ENCODE measurements around the gene OLR1. TPM values are rescaled to one million over a fixed set of nuclear protein-coding genes. Genes with fewer than 3 reads are reported as not detected.

OLR1 gene
- total RNA-seq, 1 donor from 2014 or later: 0.55 TPM

- Histone ChIP-seq H3K9me3 (replicated peaks) (no peaks in the 10 kb centered on the region), H3K4me3 (no peak overlapping the region), H3K27me3 (ENCODE audit: low read depth) (no peaks in the 10 kb centered on the region), H3K27ac (replicated peaks) (no peak overlapping the region), H3K36me3 (no peaks in the 10 kb centered on the region), H3K4me1 (peaks cover 16% of the 10 kb centered on the region)
- intact Hi-C loops (cut with micrococcal nuclease): no loop called here
- DNase-seq: no peak
- TF ChIP-seq, protein P1, sequence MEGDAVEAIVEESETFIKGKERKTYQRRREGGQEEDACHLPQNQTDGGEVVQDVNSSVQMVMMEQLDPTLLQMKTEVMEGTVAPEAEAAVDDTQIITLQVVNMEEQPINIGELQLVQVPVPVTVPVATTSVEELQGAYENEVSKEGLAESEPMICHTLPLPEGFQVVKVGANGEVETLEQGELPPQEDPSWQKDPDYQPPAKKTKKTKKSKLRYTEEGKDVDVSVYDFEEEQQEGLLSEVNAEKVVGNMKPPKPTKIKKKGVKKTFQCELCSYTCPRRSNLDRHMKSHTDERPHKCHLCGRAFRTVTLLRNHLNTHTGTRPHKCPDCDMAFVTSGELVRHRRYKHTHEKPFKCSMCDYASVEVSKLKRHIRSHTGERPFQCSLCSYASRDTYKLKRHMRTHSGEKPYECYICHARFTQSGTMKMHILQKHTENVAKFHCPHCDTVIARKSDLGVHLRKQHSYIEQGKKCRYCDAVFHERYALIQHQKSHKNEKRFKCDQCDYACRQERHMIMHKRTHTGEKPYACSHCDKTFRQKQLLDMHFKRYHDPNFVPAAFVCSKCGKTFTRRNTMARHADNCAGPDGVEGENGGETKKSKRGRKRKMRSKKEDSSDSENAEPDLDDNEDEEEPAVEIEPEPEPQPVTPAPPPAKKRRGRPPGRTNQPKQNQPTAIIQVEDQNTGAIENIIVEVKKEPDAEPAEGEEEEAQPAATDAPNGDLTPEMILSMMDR (IDR thresholded peaks at IDR 0.05; ENCODE audit: borderline replicate concordance): no peak
Observed at GRCh38 chr12:10131111-10131690, 40.7 kb downstream of the OLR1 start.

DNA sequence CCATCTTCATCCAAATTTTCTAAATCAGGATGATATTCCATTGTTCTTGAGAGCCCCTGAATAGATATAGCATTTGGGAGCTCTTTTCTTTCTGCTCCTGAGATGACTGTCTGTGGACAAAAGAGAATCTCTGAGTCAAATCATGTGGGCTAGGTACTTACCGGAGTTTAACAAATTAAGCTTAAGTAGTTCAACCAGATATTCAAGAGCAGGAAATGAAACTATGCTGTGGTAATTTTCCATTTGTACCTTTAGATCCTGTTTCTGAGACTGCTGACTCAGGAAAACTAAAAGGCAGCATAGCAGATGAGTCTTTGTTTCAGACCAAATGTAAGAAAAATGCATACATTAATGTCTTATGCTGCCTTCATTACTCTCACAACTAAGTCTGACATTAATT is 41.9 kb downstream of the OLR1 start, which contains the start of gene CLEC7A:
TSS of gene CLEC7A (minus strand) at position 158 of the 400 bp plus-strand sequence. CDS start at position 41, 117 bp downstream.
- Histone ChIP-seq H3K9me3 (replicated peaks) (no peaks in the 10 kb centered on the region), H3K4me3 (peak within 1 kb of the TSS; percentile 35), H3K27ac (replicated peaks) (peak within 1 kb of the TSS; percentile 52), H3K36me3 (no peaks in the 10 kb centered on the region), H3K27me3 (ENCODE audit: low read depth) (no peaks in the 10 kb centered on the region), H3K4me1 (peaks cover 16% of the 10 kb centered on the region)
- intact Hi-C loops (cut with micrococcal nuclease): no loop called here
- no peak for DNase-seq
- TF ChIP-seq, protein P1 (IDR thresholded peaks at IDR 0.05; ENCODE audit: borderline replicate concordance): no peak

DNA sequence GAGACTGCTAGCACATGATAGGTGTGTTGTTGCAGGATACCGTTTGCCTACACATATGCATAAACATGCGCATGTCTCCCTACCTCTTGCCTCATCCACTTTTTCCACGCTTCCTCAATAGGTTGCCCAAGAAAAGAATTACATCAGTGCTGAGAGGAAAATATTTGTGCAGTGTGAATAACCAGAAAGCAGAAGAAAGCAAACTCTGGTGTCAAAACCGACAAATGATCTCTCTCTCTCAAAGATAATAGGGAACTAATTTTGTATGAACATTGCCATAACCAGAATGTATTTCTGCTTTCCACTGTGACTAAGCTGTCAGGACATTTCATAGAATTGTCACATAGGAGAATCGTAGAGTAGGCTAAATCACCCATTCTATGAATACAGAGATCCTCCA is 43.2 kb downstream of the OLR1 start:
- no peak for DNase-seq
- no peaks in the 10 kb centered on the region for H3K9me3 ChIP-seq (replicated peaks)
- TF ChIP-seq, protein P1 (IDR thresholded peaks at IDR 0.05; ENCODE audit: borderline replicate concordance): no peak
- H3K27me3 ChIP-seq (ENCODE audit: low read depth): no peaks in the 10 kb centered on the region
- intact Hi-C loops (cut with micrococcal nuclease): no loop called here
- peaks cover 16% of the 10 kb centered on the region for H3K4me1 ChIP-seq
- H3K36me3 ChIP-seq: no peaks in the 10 kb centered on the region
- H3K27ac ChIP-seq (replicated peaks): peak overlapping the region; percentile 52
- no peak overlapping the region for H3K4me3 ChIP-seq

DNA sequence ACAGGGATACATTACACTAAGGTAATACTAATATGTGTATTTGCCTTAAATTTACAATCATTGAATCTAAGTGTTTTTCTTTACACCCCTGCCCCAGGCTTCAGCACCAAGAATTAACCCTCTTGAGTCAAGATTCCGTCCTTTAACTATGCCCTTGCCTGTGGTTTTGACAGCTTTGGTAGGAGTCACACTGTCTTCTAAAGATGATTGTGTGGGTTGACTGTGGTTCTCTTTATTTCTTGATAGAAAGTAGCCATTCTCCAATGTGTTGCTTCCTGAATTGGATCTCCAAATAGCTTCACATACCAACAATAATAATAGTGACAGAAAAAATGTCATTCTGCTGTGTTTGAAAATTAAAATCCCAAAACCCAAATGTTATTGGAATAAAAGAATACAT is 45.5 kb downstream of the OLR1 start:
- H3K27me3 ChIP-seq (ENCODE audit: low read depth): no peaks in the 10 kb centered on the region
- no peak overlapping the region for H3K27ac ChIP-seq (replicated peaks)
- intact Hi-C loops (cut with micrococcal nuclease): no loop called here
- DNase-seq: no peak
- TF ChIP-seq, protein P1 (IDR thresholded peaks at IDR 0.05; ENCODE audit: borderline replicate concordance): no peak
- no peaks in the 10 kb centered on the region for H3K9me3 ChIP-seq (replicated peaks)
- no peaks in the 10 kb centered on the region for H3K36me3 ChIP-seq
- H3K4me1 ChIP-seq: peaks cover 3% of the 10 kb centered on the region
- no peak overlapping the region for H3K4me3 ChIP-seq

GRCh38 chr12:10122689-10123088 is 49.2 kb downstream of the OLR1 start:
- H3K9me3 ChIP-seq (replicated peaks): peaks cover 5% of the 10 kb centered on the region
- no peaks in the 10 kb centered on the region for H3K4me1 ChIP-seq
- TF ChIP-seq, protein P1 (IDR thresholded peaks at IDR 0.05; ENCODE audit: borderline replicate concordance): no peak
- no peaks in the 10 kb centered on the region for H3K36me3 ChIP-seq
- intact Hi-C loops (cut with micrococcal nuclease): no loop called here
- H3K27ac ChIP-seq (replicated peaks): no peak overlapping the region
- no peaks in the 10 kb centered on the region for H3K27me3 ChIP-seq (ENCODE audit: low read depth)
- DNase-seq: no peak
- no peak overlapping the region for H3K4me3 ChIP-seq

Measured in left ventricle myocardium inferior (tissue), 1 donor.